DOHH2 (cell line): ENCODE measurements around the gene GLRX.

Source experiments
- EZH2phosphoT487 ChIP-seq: fragments of 200-600 bp; sonication (generic); IDR thresholded peaks from 2 replicates; pipeline ENCODE4 v1.6.1; 2017; ENCODE audit warnings: borderline replicate concordance, mild to moderate bottlenecking, antibody characterized with exemption, low read length, moderate library complexity, mixed read lengths
- TF ChIP-seq, protein P1 (sequence below): fragments of 200-600 bp; sonication (generic); IDR thresholded peaks from one replicate; pipeline ENCODE4 v1.5.1; 2014; ENCODE audit warnings: antibody characterized with exemption, mild to moderate bottlenecking, low read depth, low read length; ENCODE audit not compliant: poor library complexity, severe bottlenecking

DNA sequence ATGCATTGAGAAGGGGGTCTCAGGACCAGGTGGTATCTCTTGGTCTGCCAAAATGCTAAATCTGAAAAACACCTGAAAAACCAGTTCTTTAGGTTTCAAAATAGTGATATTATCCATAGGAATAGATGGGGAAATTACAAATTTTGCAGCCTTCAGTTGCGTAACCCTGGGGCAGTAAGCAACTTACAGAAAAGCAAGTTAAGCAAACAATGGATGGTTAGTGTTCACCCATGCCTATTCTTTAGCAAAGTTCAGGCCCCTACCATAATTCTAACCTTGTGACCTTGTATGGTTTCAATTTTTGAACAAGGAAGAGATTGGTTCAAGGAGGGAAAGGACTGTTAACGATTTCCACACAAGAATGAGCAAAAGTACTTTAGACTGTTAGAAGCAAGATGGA lies 24.5 kb downstream of the GLRX start:
- TF ChIP-seq, protein P1, sequence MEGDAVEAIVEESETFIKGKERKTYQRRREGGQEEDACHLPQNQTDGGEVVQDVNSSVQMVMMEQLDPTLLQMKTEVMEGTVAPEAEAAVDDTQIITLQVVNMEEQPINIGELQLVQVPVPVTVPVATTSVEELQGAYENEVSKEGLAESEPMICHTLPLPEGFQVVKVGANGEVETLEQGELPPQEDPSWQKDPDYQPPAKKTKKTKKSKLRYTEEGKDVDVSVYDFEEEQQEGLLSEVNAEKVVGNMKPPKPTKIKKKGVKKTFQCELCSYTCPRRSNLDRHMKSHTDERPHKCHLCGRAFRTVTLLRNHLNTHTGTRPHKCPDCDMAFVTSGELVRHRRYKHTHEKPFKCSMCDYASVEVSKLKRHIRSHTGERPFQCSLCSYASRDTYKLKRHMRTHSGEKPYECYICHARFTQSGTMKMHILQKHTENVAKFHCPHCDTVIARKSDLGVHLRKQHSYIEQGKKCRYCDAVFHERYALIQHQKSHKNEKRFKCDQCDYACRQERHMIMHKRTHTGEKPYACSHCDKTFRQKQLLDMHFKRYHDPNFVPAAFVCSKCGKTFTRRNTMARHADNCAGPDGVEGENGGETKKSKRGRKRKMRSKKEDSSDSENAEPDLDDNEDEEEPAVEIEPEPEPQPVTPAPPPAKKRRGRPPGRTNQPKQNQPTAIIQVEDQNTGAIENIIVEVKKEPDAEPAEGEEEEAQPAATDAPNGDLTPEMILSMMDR, result no peak
- TF ChIP-seq EZH2phosphoT487, result no peak
